HEK293 (cell line): ENCODE measurements around the gene HEATR5B.
A peak's percentile ranks its signal among the peaks of the same experiment; 100 is the strongest.

Experiments
- CTCF ChIP-seq: fragments of 450-650 bp; formaldehyde crosslinking; IDR thresholded peaks from 2 replicates; pipeline ENCODE4 v1.5.1; 2016; ENCODE audit warnings: missing biosample characterization, missing genetic modification characterization
- KLF16 ChIP-seq: fragments of 450-650 bp; formaldehyde crosslinking; IDR thresholded peaks from 2 replicates; pipeline ENCODE4 v1.5.1; 2017; ENCODE audit warnings: missing biosample characterization, missing genetic modification characterization
- OVOL3 ChIP-seq: fragments of 450-650 bp; formaldehyde crosslinking; IDR thresholded peaks from 2 replicates; pipeline ENCODE4 v1.5.1; 2016; ENCODE audit warnings: missing biosample characterization, missing genetic modification characterization
- ZNF24 ChIP-seq: fragments of 450-650 bp; formaldehyde crosslinking; IDR thresholded peaks from 2 replicates; pipeline ENCODE4 v1.5.1; 2016; ENCODE audit warnings: missing biosample characterization, missing genetic modification characterization
- ZNF248 ChIP-seq: fragments of 450-650 bp; formaldehyde crosslinking; IDR thresholded peaks from 2 replicates; pipeline ENCODE4 v1.5.1; 2017; ENCODE audit warnings: missing biosample characterization, missing genetic modification characterization
- ZNF768 ChIP-seq: fragments of 450-650 bp; formaldehyde crosslinking; IDR thresholded peaks from 2 replicates; pipeline ENCODE4 v1.5.1; 2018; ENCODE audit warnings: missing biosample characterization, mild to moderate bottlenecking, missing genetic modification characterization
- ZNF830 ChIP-seq: fragments of 450-650 bp; IDR thresholded peaks from 2 replicates; pipeline ENCODE4 v1.5.0; 2018; ENCODE audit warnings: missing biosample characterization, missing genetic modification characterization, low read depth, mild to moderate bottlenecking, moderate library complexity
- TF ChIP-seq, protein P1 (sequence below): fragments of 450-650 bp; formaldehyde crosslinking; IDR thresholded peaks from 2 replicates; pipeline ENCODE4 v1.5.0; 2017; ENCODE audit warnings: missing biosample characterization, missing genetic modification characterization, borderline replicate concordance

DNA sequence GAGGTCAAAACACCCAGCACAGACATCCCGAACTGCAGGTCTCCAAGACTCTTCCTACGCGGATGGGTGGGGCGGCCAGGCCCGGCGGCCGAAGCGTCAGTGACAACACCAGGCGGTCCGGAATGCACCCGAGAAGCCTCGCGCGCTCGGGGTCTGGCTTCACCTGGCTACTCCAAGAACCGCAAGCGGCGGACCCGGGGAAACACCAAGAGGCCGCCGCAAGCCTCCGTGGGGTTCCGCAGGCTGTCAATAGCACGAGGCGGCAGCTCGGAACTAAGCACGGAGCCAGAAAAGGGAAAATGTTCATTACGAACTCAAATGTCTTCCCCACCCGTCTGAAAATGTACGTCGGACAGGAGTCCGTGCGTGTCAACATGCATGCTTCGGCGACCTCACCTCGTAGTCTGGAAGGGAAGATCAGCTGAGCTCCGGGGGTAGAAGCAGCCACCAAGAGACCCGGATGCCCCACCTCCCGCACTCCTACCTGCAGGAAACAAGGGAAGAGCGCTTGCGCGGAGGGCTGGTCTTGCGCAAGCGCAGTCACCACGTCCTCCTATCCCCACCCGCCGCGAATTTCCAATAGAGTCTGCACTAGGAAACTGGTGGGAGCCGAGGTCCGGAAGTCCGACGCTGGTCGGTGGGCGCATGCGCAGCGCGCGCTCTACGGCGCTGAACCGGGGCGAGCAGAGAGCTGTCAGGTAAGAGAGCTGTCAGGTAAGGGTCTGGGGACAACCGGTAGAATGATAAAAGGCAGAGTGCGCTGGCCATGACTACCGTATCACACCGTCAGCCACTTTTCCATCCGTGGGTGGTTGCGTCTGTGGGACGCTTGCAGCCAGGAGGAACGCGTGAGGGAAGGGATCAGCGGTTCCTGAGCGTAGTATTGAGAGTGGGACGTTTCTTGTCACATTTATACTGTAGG, at the start of gene HEATR5B, which contains the start of gene GPATCH11:
- TF ChIP-seq OVOL3 (tag by site-specific recombination) (no peak), ZNF768 (tag by site-specific recombination) (no peak), ZNF248 (tag by site-specific recombination) (no peak), ZNF24 (tag by site-specific recombination) (0 out of 2 replicates have a peak, but pooled peaks have one; percentile 29), KLF16 (tag by site-specific recombination) (no peak; the same call in 1 of the 2 replicates), CTCF (peak; percentile 20; the same call in 1 of the 2 replicates), ZNF830 (tag by site-specific recombination) (no peak)
- TF ChIP-seq, protein P1, sequence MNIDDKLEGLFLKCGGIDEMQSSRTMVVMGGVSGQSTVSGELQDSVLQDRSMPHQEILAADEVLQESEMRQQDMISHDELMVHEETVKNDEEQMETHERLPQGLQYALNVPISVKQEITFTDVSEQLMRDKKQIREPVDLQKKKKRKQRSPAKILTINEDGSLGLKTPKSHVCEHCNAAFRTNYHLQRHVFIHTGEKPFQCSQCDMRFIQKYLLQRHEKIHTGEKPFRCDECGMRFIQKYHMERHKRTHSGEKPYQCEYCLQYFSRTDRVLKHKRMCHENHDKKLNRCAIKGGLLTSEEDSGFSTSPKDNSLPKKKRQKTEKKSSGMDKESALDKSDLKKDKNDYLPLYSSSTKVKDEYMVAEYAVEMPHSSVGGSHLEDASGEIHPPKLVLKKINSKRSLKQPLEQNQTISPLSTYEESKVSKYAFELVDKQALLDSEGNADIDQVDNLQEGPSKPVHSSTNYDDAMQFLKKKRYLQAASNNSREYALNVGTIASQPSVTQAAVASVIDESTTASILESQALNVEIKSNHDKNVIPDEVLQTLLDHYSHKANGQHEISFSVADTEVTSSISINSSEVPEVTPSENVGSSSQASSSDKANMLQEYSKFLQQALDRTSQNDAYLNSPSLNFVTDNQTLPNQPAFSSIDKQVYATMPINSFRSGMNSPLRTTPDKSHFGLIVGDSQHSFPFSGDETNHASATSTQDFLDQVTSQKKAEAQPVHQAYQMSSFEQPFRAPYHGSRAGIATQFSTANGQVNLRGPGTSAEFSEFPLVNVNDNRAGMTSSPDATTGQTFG (tag by site-specific recombination), result no peak
